ENCODE results near the gene TENM4.

TENM4 gene

GRCh38 chr11:79046366-79046765 lies 394.5 kb downstream of the TENM4 start:
- DNase-seq = peak; percentile 39

GRCh38 chr11:79045800-79046304 lies 395.0 kb downstream of the TENM4 start:
- DNase-seq = peak; percentile 69

GRCh38 chr11:79045018-79045799 lies 395.6 kb downstream of the TENM4 start:
- no peak for DNase-seq

- no peak for DNase-seq
Measured at GRCh38 chr11:79044201-79044600, 396.6 kb downstream of the TENM4 start.

- DNase-seq = no peak
Measured at GRCh38 chr11:79043726-79044125, 397.1 kb downstream of the TENM4 start.

- DNase-seq = no peak
Measured at GRCh38 chr11:79042824-79043223, 398.0 kb downstream of the TENM4 start.

- no peak for DNase-seq
Measured at GRCh38 chr11:79040348-79040747, 400.5 kb downstream of the TENM4 start.

GRCh38 chr11:79039122-79039521 lies 401.7 kb downstream of the TENM4 start:
- peak; percentile 26 for DNase-seq

- DNase-seq = no peak
Measured at GRCh38 chr11:79035881-79036280, 404.9 kb downstream of the TENM4 start.

- no peak for DNase-seq
Measured at GRCh38 chr11:79033833-79034232, 407.0 kb downstream of the TENM4 start.

- DNase-seq = no peak
Measured at GRCh38 chr11:79030448-79030847, 410.4 kb downstream of the TENM4 start.

- DNase-seq = no peak
Measured at GRCh38 chr11:79028225-79028624, 412.6 kb downstream of the TENM4 start.

GRCh38 chr11:79026803-79027445 lies 413.9 kb downstream of the TENM4 start:
- peak; percentile 49 for DNase-seq

GRCh38 chr11:79025622-79026021 lies 415.2 kb downstream of the TENM4 start:
- peak; percentile 9 for DNase-seq

GRCh38 chr11:79025097-79025496 lies 415.7 kb downstream of the TENM4 start:
- DNase-seq = no peak

- DNase-seq = no peak
Measured at GRCh38 chr11:79022265-79022664, 418.6 kb downstream of the TENM4 start.

- no peak for DNase-seq
Measured at GRCh38 chr11:79021601-79022000, 419.2 kb downstream of the TENM4 start.

- DNase-seq = no peak
Measured at GRCh38 chr11:79019975-79020374, 420.9 kb downstream of the TENM4 start.

- DNase-seq = no peak
Measured at GRCh38 chr11:79019277-79019676, 421.6 kb downstream of the TENM4 start.

GRCh38 chr11:79018371-79018849 lies 422.4 kb downstream of the TENM4 start:
- DNase-seq = peak; percentile 79

- no peak for DNase-seq
Measured at GRCh38 chr11:79017811-79018210, 423.0 kb downstream of the TENM4 start.

GRCh38 chr11:79013509-79013908 lies 427.3 kb downstream of the TENM4 start:
- DNase-seq = peak; percentile 13

GRCh38 chr11:79011357-79011756 lies 429.5 kb downstream of the TENM4 start:
- no peak for DNase-seq
